ENCODE data around the gene ZNF701.

DNA sequence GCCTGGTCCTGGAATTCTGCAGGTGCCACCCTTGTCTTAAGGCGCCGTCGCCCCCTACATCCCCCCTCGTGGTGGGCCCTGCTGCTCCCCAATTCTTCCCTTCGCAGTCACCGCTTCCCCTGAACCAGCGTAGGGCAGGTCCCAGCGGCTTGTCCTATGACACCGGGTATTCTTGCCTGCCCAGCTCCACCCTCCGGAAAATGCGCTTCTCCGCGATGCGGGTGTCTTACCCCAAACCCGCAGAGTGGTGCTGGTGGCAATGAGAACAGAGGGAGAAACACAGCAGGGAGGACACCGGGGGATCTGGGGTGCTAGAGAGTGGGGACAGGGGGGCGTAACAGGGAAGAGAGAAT lies 33.7 kb upstream of the ZNF701 start:
- TF ChIP-seq, protein P1, sequence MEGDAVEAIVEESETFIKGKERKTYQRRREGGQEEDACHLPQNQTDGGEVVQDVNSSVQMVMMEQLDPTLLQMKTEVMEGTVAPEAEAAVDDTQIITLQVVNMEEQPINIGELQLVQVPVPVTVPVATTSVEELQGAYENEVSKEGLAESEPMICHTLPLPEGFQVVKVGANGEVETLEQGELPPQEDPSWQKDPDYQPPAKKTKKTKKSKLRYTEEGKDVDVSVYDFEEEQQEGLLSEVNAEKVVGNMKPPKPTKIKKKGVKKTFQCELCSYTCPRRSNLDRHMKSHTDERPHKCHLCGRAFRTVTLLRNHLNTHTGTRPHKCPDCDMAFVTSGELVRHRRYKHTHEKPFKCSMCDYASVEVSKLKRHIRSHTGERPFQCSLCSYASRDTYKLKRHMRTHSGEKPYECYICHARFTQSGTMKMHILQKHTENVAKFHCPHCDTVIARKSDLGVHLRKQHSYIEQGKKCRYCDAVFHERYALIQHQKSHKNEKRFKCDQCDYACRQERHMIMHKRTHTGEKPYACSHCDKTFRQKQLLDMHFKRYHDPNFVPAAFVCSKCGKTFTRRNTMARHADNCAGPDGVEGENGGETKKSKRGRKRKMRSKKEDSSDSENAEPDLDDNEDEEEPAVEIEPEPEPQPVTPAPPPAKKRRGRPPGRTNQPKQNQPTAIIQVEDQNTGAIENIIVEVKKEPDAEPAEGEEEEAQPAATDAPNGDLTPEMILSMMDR (IDR thresholded peaks at IDR 0.05) = no peak
- TF ChIP-seq POLR2AphosphoS5 (IDR thresholded peaks at IDR 0.05; ENCODE audit: insufficient read depth in 1 of 2, low read depth in 1 of 2) = no peak
